A549 treated with Mapracorat at 1 μM for 4 hours (cell line): ENCODE results near the gene GNPNAT1. TPM values are rescaled to one million over a fixed set of nuclear protein-coding genes. Genes with fewer than 3 reads are reported as not detected.

Experiments used
- total RNA-seq: library from RNA; stranded (reverse); fragments of 200-300 nt; extraction: Qiagen RNA extraction; gene quantifications from 5 replicates; pipeline ENCODE4 v1.2.3, GENCODE V29; 2022

GNPNAT1 gene
- 43.3 to 51.5 TPM (median 46.5 TPM) in 5 replicates for total RNA-seq

GRCh38 chr14:52791223-52792096 is at the start of gene GNPNAT1:
Gene GNPNAT1 (minus strand): TSS chr14:52791607. CDS start chr14:52784650, 6,957 bp downstream.

GRCh38 chr14:52729925-52730708 is 61.3 kb downstream of the GNPNAT1 start, which contains the start of gene STYX:
Gene STYX (plus strand): TSS chr14:52730166. CDS start chr14:52730475, 309 bp downstream.

Other genes with a start within 250 kb of the GNPNAT1 start
- 0.75 to 1.4 TPM (median 1.1 TPM) in 5 replicates for gene TXNDC16, start 239.1 kb downstream of the GNPNAT1 start, total RNA-seq
- gene GPR137C, start 238.8 kb downstream of the GNPNAT1 start, total RNA-seq, result 0.06 to 0.19 TPM (median 0.17 TPM) in 5 replicates
- 45.3 to 59.5 TPM (median 53.8 TPM) in 5 replicates for gene ERO1A, start 96.0 kb downstream of the GNPNAT1 start, total RNA-seq
- 76.2 to 102 TPM (median 81.9 TPM) in 5 replicates for gene PSMC6, start 84.4 kb downstream of the GNPNAT1 start, total RNA-seq
- 5.1 to 6.2 TPM (median 5.5 TPM) in 5 replicates for gene STYX, start 61.4 kb downstream of the GNPNAT1 start, total RNA-seq
- 36.3 to 47.6 TPM (median 43.0 TPM) in 5 replicates for gene FERMT2, start 159.4 kb upstream of the GNPNAT1 start, total RNA-seq